Keratinocyte (primary cell): ENCODE results near the gene ATF2.

Experiments used
- CTCF ChIP-seq, 3 experiments: IDR thresholded peaks in 1 of 3; conservative IDR thresholded peaks in 1 of 3; optimal IDR thresholded peaks in 1 of 3; 2 replicates in 2 of 3; 3 replicates in 1 of 3; pipeline versions ENCODE3 to v1.5.1; 2011; ENCODE audit warnings: low read length in 3 of 3, mild to moderate bottlenecking in 3 of 3, moderate library complexity in 2 of 3, control low read depth in 1 of 3, inconsistent platforms in 1 of 3; ENCODE audit not compliant: insufficient read depth in 2 of 3; ENCODE audit errors: extremely low read depth in 1 of 3
- EZH2 ChIP-seq: IDR thresholded peaks from one replicate; pipeline ENCODE4 v1.6.1; 2012; ENCODE audit warnings: inconsistent platforms, mild to moderate bottlenecking, low read length, moderate library complexity

- no peak for TF ChIP-seq CTCF (optimal IDR thresholded peaks at IDR 0.05 in 1 of 3, IDR thresholded peaks at IDR 0.05 in 1 of 3, conservative IDR thresholded peaks at IDR 0.05 in 1 of 3; ENCODE audit: extremely low read depth in 1 of 3, insufficient read depth in 2 of 3, low read length in 3 of 3)
- no peak for TF ChIP-seq EZH2
These were observed at the start of gene ATF2 for GRCh38 chr2:175167792-175168563.
